Activated CD4-positive, alpha-beta T cell treated with anti-CD3 and anti-CD28 coated beads, Interleukin-2, Interleukin-6, amounts not matched to agents 100 ng/mL and 50 ng/mL, durations not matched to agents 16 hours and 8 hours (primary cell): Measurements from ENCODE around the gene LSM2.
A peak's percentile ranks its signal among the peaks of the same experiment; 100 is the strongest.
"Not testable (repeated sequence)": the region's sequence is repeated elsewhere in the genome, so short reads cannot be mapped to it uniquely, and the experiment has no call there.

Experiments used
- DNase-seq: peaks from one replicate; pipeline ENCODE4 v3.0.0-alpha.2; 2020

The LSM2 gene

DNA sequence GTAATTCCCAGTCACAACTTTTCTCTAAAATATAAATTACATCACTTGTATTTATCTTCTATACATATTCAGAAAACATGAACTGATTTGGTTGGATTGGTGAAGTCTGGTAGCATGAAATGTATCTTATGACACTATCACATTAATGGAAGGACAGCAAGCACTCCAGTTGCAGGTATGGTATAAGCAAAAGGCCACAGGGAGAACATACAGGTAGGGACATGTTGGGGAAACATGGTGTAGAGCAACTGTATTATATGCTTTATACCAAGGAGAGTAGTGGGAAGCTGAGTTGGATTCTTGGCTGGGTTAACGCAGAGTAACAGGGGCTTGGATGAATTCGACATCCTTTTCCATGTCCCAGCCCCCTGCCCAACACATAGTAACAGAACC is 9.8 kb downstream of the LSM2 start:
- no peak for DNase-seq

DNA sequence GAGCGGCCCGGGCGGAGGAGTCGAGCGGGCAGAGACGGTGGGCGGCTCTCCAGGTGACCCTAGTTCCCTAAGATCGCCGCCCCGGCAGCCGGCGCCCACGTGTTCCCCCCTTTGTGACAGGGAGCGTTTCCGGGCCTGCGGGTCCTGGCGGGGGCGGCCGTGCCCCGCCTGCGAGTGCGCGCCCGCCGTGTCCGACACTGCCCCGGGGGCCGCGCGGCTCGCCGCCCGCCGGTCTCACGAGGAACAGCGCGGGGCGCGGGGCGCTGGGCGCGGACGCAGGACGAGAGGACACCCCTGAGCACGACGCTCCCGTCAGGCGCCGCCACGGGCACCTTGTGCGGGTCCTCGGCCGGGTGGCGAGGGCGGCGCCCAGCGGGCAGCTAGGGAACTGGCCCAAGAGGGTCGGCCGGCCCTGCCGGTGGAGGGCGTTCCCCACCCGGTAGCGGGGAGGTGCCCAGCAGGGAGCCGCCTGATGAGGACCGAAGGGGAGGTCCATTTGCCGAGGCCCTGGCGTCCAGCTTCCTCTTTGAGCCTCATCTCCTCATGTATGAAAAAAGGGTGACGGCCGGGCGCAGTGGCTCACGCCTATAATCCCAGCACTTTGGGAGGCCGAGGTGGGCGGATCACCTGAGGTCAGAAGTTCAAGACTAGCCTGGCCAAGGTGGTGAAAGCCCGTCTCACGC is 11.0 kb downstream of the LSM2 start, which contains the start of gene VARS1:
Gene VARS1 (minus strand): TSS at position 137 of the 683 bp plus-strand sequence. CDS start 535 bp downstream, outside the sequence.
- peak; percentile 93 for DNase-seq

DNA sequence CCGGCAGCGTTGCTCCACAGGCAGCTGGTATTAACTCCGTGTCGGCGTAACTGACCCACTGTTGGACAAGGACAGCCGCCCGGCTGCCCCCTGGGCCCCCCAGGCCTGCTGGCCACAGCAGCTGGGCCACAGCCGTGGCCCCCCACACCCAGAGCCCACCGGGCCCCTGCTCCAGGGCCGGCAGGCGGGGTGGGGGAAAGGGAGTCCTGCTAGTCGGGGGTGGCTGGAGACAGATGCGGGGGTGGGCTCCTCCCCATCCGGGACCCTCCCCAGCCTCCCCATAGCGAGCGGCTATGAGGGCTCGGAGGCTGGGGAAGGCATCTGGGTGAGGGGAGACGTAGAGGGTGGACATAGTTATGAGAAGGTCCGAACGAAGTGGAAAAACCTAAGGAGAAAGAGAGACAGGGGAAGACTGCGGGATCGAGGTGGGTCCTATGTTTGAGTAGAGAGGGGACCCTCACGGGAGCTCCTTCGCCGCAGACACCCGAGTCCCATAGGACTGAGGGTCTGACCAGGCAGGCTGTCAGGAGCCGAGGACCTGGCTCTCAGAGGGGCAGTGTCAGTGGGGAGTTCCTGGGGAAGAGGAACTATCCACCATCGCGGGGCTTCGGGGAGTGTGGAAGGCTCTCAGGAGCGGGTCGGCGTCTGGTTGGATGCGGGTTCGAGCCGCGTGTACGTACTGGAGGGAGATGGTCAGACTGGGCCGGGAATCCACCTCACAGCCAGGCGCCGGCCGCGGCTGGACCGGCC is 11.7 kb downstream of the LSM2 start:
- no peak for DNase-seq

DNA sequence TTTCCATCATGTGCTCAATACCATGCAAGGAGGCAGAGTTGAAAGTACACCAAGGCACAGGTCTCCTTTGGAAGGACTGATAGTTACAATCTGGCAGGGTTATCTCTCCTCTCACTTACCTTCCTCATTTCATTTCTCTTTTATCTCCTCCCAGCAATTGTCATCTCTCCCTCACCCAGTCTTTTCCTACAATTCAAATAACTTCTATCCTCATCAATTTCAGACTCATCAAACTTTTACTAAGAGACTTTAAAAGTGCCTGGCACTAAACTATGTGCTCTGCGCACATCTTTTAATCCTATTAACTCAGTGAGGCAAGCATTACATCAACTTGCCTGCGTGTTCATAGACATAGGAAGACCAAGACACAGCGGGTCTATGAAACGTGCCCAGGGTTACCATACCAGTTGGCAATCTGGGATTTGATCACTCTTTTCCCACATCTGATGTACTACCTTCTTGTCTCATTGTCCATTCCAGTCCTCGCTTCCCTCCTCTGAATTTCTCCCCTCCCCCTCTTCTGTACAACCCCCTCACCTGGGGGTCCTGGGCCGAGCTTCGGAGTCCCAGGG is 12.4 kb downstream of the LSM2 start:
- peak; percentile 36 for DNase-seq

DNA sequence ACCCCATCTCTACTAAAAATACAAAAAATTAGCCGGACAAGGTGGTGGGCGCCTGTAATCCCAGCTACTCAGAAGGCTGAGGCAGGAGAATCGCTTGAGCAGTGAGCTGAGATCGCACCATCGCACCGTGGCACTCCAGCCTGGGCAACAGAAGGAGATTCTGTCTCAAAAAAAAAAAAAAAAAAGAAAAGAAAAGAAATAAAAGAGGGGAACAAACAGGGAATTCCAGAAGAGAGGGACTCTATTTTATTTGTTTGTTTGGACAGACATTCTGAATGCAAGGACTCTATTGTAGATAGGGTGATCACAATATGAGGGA is 12.9 kb downstream of the LSM2 start:
- not testable (repeated sequence) for DNase-seq

DNA sequence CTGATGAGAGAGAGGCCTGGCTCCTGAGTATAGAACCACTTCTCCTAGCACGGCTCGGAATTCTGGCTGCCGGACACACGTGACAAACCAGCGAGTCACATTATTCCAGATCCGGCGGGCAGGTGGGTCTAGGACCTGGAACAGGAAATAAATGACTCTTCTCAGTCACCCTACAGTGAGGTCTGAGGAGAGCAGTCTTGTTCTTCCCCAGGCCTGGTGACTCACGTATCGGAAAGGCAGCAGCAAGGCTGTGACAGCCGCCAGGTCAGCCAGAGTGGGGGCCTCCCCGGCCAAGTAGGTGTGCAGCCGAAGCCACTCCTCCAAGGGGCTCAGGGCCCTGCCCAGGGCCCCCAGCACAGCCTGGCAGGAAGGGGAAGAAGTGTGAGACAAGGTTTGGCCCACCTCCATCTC is 14.0 kb downstream of the LSM2 start:
- peak; percentile 39 for DNase-seq

DNA sequence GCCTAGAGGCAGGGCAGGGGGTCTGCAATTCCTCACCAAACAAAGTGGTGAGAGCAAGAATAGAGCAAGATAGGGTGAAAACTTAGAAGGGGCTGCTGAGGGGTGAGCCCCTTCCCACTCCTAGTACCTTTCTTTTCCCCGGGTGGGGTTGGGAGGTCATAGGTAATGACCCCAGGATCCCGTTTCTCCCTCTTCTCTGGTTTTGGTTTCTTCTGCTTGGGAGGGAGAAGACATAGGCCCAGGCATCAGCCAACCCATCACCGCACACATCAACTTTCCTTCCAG is 14.7 kb downstream of the LSM2 start:
- DNase-seq: no peak

DNA sequence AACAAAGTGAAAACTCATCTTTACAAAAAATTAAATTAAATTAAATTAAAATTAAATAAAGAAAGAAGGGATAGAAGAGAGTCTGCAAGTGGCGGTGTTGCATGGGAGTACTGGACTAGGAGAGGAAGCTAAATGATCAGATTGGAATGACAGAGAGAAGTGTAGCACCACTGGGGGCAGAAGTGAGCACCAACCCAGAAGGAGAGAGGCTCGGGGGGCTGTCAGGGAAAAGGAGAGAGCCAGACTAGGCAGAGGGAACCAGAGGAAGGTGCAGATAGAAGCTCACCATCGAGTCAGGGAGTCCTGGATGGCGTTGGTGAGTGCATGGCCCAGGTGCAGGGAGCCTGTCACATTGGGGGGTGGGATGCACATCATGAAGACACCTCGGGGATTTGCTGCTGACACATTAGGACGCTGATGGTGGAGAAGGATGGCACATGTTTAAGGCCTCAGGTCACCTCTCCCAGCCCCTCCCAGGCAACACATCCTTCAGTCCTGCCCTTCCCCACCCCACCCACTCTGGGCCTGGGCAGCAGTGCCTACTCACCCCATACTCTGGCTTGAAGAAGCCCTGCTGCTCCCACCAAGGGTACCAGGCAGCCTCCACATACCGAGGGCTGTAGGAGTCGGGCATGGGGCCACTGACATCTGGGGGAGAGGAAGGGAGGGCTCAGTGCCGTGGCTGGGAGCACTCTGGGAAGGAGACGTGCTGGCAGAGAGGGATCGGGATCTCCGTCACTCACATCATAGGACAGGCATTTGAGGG is 15.3 kb downstream of the LSM2 start:
- peak; percentile 56 for DNase-seq

DNA sequence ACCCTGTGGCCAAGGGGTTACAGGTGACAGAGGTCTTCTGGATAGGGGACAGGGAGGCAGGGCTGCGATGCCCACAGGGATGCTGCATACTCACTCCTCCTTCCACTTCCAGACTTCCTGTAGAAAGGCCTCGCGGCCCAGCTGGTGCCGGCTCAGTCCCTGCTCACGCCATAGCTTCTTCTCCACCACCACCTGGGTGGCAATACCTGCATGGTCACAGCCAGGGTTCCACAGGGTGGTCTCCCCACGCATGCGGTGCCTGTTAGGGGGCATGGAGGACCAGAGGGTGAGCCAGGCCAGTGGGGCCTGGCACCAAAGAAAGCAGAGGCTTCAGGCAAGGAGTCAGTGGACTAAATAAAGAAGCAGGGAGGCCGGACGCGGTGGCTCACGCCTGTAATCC is 21.3 kb downstream of the LSM2 start:
- DNase-seq: no peak

DNA sequence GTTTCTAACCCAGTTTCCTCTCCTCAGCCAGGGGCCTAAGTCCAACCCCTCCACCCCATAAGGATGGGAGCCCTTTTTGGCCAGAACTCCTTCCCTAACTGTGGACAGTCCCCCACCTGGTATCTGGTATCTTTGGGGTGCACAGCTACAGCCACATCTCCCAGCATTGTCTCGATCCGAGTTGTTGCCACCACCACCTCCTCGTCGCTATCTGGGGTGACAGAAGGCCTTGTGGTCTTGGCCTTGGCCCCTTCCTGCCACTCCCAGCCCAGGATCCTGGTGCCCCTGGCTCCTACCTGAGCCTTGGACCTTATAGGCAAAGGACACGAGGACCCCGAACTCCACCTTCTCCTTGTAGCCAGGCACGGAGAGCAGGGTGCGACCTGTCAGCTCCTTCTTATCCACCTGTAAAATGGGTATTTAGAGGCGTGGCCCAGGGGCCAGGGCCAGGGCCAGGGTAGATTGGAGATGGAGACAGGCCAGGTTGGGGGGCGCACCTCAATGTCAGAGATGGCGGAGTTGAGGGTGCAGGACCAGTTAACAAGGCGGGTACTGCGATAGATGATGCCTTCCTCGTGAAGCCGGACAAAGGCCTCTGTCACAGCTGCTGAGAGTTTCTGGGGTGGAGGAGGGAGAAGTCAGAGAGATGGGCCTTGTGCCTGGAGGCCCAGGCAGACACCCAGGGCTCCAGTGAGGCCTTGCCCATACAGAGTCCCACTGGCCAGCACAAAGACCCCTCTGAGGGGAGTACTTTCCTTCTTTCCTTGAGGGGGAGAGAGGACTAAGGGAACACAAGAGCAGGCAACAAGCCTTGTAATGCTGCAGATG is 22.5 kb downstream of the LSM2 start:
- no peak for DNase-seq

DNA sequence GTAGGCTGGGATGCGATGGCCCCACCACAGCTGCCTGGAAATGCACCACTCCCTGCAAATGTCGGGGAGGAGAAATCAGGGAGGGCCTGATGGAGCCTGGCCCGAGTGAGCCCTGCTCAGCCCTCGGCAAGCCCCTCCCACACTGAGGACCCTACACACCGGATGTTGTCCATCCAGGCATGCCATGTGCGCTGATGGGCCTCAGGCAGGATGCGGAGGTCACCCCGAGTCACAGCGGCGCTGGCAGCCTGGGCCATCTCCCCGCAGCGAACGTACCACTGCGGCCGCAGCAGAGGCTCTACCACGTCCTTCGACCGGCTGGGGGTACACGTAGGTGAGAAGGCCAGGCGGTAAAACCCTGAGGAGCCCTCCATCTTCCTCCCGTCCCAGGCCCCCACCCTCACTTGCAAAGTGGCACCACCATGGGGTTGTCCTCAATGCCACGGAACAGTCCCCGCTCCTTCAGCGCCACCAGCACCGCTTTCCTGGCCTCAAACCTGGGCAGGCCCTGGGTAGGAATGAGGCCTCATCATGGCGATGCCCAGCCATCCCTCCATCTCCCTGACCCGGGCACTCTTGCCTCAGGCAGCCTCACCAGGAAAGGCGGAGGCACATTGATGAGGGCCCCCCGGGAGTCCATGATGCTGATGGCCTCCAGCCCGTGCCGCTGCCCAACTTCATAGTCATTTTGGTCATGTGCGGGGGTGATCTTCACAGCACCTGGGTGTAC is 24.5 kb downstream of the LSM2 start:
- DNase-seq: no peak

DNA sequence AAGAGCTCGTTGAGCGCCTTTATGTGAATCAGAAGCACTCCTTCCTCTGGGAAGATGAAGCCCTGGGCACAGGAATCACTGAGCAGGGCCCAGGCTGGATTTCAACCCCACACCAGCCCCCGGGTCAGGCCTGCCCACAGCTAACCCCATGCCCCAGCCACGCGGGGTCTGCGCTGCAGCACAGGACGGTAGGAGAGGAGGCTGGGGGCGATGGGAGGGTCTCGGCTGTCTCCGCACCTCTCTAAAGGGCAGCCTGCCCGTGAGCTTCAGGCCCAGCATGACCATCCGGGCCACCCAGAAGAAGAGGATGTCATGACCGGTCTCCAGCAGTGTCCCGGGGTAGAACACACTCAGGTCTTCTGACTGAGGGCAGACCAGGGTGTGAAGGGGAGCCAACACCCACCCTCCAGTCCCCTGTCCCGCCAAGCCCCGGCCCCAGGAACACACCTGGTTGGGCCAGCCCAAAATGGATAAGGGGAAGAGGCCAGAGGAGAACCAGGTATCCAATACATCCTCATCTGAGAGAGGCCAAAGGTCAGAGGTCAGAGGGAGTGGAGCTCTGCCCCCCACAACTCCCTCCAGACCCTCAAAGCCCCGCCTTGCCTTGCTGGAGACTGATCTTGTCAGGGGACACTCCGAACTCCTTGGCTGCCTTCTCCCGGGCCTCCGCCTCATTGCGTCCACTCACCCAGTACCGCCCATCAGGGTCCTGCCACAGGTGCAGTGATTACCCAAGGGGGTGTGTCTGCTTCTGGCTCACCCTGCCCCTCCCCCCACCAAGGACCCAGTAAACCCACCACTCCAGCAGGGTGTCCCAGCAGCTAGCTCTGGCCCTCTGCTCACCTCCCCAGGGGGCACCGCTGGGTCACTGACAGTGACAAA is 25.3 kb downstream of the LSM2 start:
- no peak for DNase-seq

DNA sequence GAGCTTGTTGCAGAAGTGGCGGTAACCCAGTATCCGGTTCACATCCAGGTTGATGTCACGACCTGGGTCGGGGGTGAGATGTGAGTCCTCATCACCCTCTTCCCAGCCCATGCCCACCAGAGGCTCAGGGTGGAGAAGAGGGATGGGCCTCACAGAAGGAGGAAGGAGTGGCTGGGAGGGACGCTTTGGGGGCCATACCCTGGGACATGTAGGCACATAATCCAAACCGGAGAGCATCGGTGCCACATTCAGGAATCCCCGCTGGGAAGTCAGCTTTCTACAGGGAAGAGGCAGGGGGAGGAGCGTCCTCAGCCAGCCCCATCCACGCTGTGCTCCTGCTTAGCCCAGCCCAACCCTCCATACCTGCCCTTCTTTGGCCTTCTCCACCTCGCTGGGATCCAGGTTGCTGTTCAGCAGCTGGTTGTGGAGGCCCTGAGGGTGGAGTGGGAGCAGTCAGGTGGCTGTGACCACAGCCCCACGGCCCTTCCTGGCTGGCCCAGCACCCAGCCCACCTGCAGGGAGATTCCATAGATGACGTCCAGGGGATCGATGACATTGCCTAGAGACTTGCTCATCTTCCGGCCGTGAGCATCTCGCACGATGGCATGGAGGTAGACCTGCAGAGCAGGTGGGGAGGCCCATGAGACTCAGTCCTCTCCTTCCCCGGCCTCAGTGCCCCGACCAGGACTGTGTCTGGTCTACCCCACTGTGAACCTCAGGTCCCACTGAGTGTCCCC is 26.1 kb downstream of the LSM2 start:
- DNase-seq: no peak

DNA sequence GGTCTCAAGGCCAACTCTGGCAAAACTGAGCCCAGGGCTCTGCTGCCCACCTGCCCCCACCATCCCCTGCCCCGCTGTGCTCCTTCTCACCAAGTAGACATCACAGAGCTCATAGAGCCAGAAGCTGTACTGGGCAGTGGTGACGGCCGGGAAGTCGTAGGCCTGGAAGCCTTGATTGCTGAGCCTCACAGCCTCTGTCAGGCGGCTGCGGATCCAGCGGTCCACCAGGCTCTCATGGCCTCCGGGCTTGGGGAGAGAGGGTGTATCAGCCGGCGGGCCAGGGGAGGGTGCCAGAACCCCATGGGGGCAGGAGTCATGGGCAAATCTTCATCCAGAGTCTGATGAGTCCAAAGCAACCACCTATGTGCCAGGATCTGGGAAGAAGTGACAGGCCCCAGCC is 26.9 kb downstream of the LSM2 start:
- no peak for DNase-seq

DNA sequence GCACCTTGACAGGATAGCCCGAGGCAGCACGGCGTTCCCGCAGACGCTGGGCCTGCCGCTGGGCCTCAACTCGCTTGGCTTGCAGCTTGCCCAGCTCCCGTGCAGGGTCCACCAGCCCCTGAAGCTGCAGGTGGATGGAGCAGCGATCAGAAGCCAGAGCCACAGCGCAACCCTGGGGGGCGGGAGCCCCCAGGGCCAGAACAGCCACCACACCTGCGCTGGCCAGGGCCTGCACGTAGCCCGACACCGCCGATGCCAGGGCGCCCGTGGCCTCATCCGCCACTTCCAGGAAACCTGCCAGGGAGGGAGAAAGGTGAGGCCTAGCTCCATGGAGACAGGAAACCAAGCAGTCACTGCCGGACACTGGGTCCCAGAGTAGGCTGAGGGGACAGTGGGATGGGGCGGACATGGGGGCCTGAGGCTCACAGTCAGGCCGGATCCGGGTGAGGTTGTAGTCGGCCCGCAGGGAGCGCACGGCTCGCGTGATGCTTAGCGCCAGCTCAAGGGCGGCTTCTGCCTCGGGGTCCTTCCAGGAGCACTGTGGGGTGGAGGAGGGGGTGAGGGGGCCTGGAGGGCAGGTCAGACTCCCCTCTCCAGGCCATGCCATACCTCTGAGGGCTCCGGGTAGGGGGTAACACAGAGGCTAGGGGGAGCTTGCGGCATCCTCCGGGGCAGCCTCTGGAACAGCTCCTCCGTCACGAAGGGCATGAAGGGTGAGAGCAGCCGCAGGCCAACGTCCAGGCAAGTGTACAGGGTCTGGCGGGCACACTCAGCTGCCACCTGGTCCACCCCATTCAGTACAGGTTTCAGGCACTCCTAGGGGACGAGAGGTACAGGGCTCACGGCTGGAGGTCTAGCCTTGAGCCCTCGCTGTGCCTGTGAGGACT is 27.5 kb downstream of the LSM2 start:
- no peak for DNase-seq

DNA sequence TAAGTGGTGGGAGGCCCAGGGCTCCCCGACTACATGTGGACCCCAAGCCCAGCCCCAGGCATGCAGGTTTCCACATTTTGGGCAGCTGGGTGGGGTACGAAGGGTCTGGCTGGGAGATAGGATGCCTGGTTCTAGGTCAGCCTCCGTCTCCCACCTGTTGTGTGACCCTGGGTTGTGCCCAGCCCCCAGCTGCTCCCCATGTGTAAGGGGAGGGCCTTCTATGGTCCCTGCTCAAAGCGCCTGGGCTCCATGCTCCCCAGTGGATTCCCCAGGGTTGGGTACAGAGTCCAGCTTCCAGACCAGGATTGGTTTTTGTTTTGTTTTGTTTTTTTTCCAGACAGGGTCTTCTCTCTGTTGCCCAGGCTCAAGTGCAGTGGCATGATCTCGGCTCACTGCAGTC is 28.6 kb downstream of the LSM2 start:
- DNase-seq: no peak

DNA sequence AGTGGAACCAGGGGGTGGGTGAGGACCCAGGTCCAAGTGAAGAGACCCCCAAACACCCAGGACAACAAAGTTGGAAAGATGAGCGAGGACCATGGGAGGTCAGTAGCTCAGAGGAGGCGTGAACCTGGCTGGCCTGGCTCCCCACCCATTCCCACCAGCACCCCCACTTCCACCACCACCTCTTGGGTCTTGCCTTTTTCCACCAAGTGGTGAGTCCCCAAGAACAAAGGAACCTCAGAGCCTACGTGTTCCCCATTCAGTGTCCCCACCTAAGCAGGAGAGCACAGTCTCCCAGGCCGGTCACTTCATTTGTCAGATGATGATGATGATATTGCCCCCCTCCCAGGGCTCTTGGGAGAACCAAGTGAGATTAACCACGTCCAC is 29.1 kb downstream of the LSM2 start:
- no peak for DNase-seq

DNA sequence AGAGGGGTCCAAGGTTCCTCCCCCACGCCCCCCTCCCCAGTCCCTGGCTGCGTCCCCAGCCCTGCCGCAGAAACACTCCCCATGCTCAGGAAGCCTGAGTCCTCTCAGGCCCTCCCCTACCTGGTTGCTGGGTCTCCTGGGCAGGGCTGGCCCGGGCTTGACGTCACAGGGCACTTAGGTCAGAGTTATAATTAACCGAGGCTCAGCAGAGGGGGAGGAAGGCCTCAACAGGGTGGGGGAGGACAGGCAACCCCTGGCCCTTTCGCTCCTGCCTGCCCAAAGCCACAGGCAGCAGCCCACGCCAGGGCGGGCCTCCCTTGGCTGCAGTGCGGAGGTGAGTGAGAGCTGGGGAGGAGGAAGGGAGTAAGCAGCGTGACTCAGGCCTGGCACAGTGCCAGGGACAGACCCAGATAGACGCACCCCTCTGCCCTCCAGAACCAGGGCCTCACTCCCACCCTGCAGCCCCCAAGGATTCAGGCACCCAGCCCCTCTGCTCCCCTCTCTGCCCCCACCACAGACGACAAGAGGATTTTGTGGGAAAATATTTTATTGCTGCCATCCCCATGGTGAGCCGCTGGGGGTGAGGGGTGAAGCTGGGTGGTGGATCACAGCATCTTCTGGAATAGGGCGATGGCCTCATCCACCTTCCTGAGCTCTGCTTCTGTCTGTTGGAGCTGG is 29.6 kb downstream of the LSM2 start, which contains the start of gene VWA7:
Gene VWA7 (minus strand): TSS at position 340 of the 678 bp plus-strand sequence. CDS start 549 bp downstream, outside the sequence.
- peak; percentile 78 for DNase-seq
